ENCODE results near the gene OGA.

DNA sequence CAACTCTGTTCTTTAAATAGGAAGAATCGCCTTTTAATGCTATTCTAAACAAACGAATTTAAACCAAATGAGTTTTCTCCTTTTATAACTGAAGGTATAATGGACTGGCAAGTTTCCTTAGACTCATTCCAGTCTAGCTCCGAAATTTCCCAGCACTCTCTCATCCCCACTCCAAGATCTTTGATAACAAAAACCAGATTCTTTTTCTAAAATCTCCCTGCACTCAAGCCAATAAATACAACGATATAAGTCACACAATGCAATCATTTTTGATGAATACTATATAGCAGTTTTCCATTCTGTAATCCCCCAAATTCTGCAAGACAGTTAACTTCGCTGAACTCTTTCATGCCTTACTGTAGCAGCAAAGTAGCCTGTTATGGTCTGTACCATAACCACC is 1.9 kb downstream of the OGA start:
- TF ChIP-seq, protein P1, sequence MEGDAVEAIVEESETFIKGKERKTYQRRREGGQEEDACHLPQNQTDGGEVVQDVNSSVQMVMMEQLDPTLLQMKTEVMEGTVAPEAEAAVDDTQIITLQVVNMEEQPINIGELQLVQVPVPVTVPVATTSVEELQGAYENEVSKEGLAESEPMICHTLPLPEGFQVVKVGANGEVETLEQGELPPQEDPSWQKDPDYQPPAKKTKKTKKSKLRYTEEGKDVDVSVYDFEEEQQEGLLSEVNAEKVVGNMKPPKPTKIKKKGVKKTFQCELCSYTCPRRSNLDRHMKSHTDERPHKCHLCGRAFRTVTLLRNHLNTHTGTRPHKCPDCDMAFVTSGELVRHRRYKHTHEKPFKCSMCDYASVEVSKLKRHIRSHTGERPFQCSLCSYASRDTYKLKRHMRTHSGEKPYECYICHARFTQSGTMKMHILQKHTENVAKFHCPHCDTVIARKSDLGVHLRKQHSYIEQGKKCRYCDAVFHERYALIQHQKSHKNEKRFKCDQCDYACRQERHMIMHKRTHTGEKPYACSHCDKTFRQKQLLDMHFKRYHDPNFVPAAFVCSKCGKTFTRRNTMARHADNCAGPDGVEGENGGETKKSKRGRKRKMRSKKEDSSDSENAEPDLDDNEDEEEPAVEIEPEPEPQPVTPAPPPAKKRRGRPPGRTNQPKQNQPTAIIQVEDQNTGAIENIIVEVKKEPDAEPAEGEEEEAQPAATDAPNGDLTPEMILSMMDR (IDR thresholded peaks at IDR 0.05) = no peak
- TF ChIP-seq POLR2A (IDR thresholded peaks at IDR 0.05) = no peak
- TF ChIP-seq POLR2AphosphoS5 (IDR thresholded peaks at IDR 0.05; ENCODE audit: insufficient read depth in 1 of 2, low read depth in 1 of 2) = no peak
